DOHH2 (cell line): ENCODE data around the gene HHATL.

Experiments
- H3F3A ChIP-seq: fragments of 200-600 bp; sonication (generic), shearing (Covaris generic); 2 replicates; pipeline ENCODE4 v1.6.0; 2016; ENCODE audit warnings: antibody characterized with exemption, mild to moderate bottlenecking; ENCODE audit not compliant: control insufficient read depth, insufficient read depth
- H3K27ac ChIP-seq: fragments of 200-600 bp; sonication (generic); 2 replicates; pipeline ENCODE4 v1.5.1; 2014; ENCODE audit warnings: low read depth, mild to moderate bottlenecking, low read length, moderate library complexity
- H3K27me3 ChIP-seq: fragments of 200-600 bp; sonication (generic); 2 replicates; pipeline ENCODE4 v1.6.1; 2014; ENCODE audit warnings: mild to moderate bottlenecking, low read length, mixed read lengths; ENCODE audit not compliant: control insufficient read depth
- H3K36me3 ChIP-seq: fragments of 200-600 bp; sonication (generic); 2 replicates; pipeline ENCODE4 v1.6.1; 2014; ENCODE audit warnings: mild to moderate bottlenecking, low read length, moderate library complexity, mixed read lengths; ENCODE audit not compliant: control insufficient read depth
- H3K4me1 ChIP-seq: fragments of 200-600 bp; sonication (generic); 2 replicates; pipeline ENCODE4 v1.6.1; 2014; ENCODE audit warnings: mild to moderate bottlenecking, low read length, mixed read lengths; ENCODE audit not compliant: control insufficient read depth
- H3K4me2 ChIP-seq: fragments of 200-600 bp; sonication (generic); 2 replicates; pipeline ENCODE4 v1.6.0; 2014; ENCODE audit warnings: mild to moderate bottlenecking, low read length, moderate library complexity
- H3K4me3 ChIP-seq: fragments of 200-600 bp; sonication (generic); 2 replicates; pipeline ENCODE4 v1.5.1; 2014; ENCODE audit warnings: mild to moderate bottlenecking, low read length, mixed read lengths
- H3K79me2 ChIP-seq: fragments of 200-600 bp; sonication (generic); 2 replicates; pipeline ENCODE4 v1.6.1; 2014; ENCODE audit warnings: mild to moderate bottlenecking, low read length, mixed read lengths; ENCODE audit not compliant: control insufficient read depth
- H3K9me2 ChIP-seq: fragments of 200-600 bp; sonication (generic); replicated peaks from 2 replicates; pipeline ENCODE4 v1.6.1; 2014; ENCODE audit warnings: mild to moderate bottlenecking, low read length, mixed read lengths; ENCODE audit not compliant: control insufficient read depth
- H3K9me3 ChIP-seq: fragments of 200-600 bp; sonication (generic); 2 replicates; pipeline ENCODE4 v1.6.1; 2014; ENCODE audit warnings: antibody characterized with exemption, low read length, mixed read lengths; ENCODE audit not compliant: control insufficient read depth, insufficient read depth
- H4K20me1 ChIP-seq: fragments of 200-600 bp; sonication (generic); 2 replicates; pipeline ENCODE4 v1.6.0; 2014; ENCODE audit warnings: low read depth, mild to moderate bottlenecking, antibody characterized with exemption, low read length, moderate library complexity; ENCODE audit not compliant: control insufficient read depth, insufficient read depth
- EZH2phosphoT487 ChIP-seq: fragments of 200-600 bp; sonication (generic); IDR thresholded peaks from 2 replicates; pipeline ENCODE4 v1.6.1; 2017; ENCODE audit warnings: borderline replicate concordance, mild to moderate bottlenecking, antibody characterized with exemption, low read length, moderate library complexity, mixed read lengths
- TF ChIP-seq, protein P1 (sequence below): fragments of 200-600 bp; sonication (generic); IDR thresholded peaks from one replicate; pipeline ENCODE4 v1.5.1; 2014; ENCODE audit warnings: antibody characterized with exemption, mild to moderate bottlenecking, low read depth, low read length; ENCODE audit not compliant: poor library complexity, severe bottlenecking

Gene HHATL

DNA sequence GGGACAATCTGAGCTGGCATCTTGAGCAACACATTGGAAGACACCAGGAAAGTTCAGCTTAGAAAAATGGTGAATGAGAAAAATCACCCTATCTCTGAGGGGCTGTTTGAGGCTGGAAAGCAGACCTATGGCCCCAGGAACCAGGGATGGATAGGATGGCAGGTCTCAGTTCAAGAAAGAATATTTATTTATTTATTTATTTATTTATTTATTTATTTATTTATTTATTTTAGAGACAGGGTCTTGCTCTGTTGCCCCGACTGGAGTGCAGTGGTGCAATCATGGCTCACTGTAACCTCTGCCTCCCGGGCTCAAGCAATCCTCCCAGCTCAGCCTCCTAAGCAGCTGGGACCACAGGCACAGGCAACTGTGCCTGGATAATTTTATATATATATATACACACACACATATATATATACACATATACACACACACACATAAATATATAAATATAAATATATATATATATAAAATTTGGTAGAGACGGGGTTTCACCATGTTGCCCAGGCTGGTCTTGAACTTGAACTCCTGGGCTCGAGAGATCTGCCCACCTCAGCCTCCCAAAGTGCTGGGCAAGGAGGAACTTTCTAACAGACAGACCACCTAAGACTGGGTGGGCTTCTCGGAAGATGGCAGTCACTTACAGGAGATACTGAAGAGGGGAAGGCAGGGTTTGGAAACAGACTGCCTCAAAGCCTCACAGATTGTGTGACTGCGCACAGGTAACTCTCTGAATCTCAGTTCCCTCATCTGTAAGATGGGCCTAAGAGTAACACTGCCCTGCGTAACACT is 40.8 kb upstream of the HHATL start:
- H3K27ac ChIP-seq = no peak overlapping the region
- no peaks in the 10 kb centered on the region for H3K4me1 ChIP-seq
- no peaks in the 10 kb centered on the region for H3K79me2 ChIP-seq
- no peaks in the 10 kb centered on the region for H3K9me2 ChIP-seq
- no peaks in the 10 kb centered on the region for H3K36me3 ChIP-seq
- no peak overlapping the region for H3K4me3 ChIP-seq
- no peaks in the 10 kb centered on the region for H3K27me3 ChIP-seq
- no peak overlapping the region for H3K4me2 ChIP-seq
- no peaks in the 10 kb centered on the region for H4K20me1 ChIP-seq
- TF ChIP-seq, protein P1, sequence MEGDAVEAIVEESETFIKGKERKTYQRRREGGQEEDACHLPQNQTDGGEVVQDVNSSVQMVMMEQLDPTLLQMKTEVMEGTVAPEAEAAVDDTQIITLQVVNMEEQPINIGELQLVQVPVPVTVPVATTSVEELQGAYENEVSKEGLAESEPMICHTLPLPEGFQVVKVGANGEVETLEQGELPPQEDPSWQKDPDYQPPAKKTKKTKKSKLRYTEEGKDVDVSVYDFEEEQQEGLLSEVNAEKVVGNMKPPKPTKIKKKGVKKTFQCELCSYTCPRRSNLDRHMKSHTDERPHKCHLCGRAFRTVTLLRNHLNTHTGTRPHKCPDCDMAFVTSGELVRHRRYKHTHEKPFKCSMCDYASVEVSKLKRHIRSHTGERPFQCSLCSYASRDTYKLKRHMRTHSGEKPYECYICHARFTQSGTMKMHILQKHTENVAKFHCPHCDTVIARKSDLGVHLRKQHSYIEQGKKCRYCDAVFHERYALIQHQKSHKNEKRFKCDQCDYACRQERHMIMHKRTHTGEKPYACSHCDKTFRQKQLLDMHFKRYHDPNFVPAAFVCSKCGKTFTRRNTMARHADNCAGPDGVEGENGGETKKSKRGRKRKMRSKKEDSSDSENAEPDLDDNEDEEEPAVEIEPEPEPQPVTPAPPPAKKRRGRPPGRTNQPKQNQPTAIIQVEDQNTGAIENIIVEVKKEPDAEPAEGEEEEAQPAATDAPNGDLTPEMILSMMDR = no peak
- TF ChIP-seq EZH2phosphoT487 = no peak
- no peaks in the 10 kb centered on the region for H3K9me3 ChIP-seq
- H3F3A ChIP-seq = no peaks in the 10 kb centered on the region

DNA sequence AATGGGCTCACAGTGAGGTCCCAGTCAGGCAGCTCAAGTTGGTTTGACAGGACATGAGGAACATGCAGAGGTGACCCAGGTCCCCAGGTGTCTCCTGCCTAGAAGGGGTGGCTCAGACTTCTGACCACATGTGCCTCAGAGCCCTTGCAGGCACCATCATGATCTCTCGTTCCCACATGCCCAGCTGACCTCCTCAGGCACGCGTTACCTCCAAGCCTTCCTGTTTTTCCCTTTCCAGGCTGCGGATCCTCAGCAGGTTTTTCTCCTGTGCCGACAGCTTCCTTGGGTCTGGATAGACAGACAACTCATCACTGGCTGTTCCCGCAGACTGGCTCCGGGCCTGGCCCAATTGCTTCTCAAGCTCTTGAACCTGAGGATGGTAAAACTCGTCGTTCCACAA is 40.1 kb upstream of the HHATL start:
- Histone ChIP-seq H3K27me3 (no peaks in the 10 kb centered on the region), H3K4me2 (no peak overlapping the region), H3K36me3 (no peaks in the 10 kb centered on the region), H3K79me2 (no peaks in the 10 kb centered on the region), H3K4me1 (no peaks in the 10 kb centered on the region), H3F3A (no peaks in the 10 kb centered on the region), H3K9me3 (no peaks in the 10 kb centered on the region), H3K27ac (no peak overlapping the region), H3K4me3 (no peak overlapping the region), H3K9me2 (no peaks in the 10 kb centered on the region), H4K20me1 (no peaks in the 10 kb centered on the region)
- TF ChIP-seq, protein P1 = no peak
- no peak for TF ChIP-seq EZH2phosphoT487

DNA sequence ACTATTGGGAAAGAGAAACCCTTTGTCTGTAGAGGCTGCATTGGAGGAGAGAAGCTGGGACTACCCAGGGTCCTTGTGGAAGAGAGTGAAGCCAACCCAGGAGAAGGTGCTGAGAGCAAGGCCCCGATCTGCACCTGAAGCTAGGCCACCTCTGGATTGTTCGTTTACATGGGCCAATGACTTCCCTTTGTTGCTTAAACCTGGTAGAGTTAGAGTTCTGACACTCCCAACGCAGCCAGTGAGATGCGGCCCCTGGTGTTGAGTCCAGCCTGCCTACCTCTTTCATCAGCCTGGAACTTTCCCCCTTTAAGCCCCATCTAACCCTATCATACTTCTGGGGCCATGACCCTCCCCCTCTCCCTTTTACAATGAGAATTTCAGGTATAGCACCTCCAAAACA is 39.7 kb upstream of the HHATL start:
- Histone ChIP-seq H3K79me2 (no peaks in the 10 kb centered on the region), H3K4me3 (no peak overlapping the region), H3K9me2 (no peaks in the 10 kb centered on the region), H3K36me3 (no peaks in the 10 kb centered on the region), H3K27me3 (no peaks in the 10 kb centered on the region), H3K9me3 (no peaks in the 10 kb centered on the region), H3K4me2 (no peak overlapping the region), H4K20me1 (no peaks in the 10 kb centered on the region), H3K27ac (no peak overlapping the region), H3F3A (no peaks in the 10 kb centered on the region), H3K4me1 (no peaks in the 10 kb centered on the region)
- no peak for TF ChIP-seq EZH2phosphoT487
- TF ChIP-seq, protein P1 = no peak
